ENCODE results near the gene ANK3. TPM values are rescaled to one million over a fixed set of nuclear protein-coding genes. Genes with fewer than 3 reads are reported as not detected.

ANK3 gene
- total RNA-seq, 2 donors from 2014 or later = 58.5 to 71.2 TPM

GRCh38 chr10:60163786-60164185 lies 225.9 kb downstream of the ANK3 start:
- Mint-ChIP-seq H3K27me3 (no peaks in the 10 kb centered on the region), H3K27ac (no peak overlapping the region), H3K4me1 (no peaks in the 10 kb centered on the region), H3K36me3 (ENCODE audit: low read depth) (peaks cover 7% of the 10 kb centered on the region), H3K4me3 (no peak overlapping the region)
- no peaks in the 10 kb centered on the region for H3K9me3 ChIP-seq (ENCODE audit: control insufficient read depth, low read length, poor library complexity, severe bottlenecking)
- no peak for ATAC-seq
- DNase-seq = no peak

- Mint-ChIP-seq H3K27ac (no peak overlapping the region), H3K4me3 (no peak overlapping the region), H3K36me3 (ENCODE audit: low read depth) (peaks cover 9% of the 10 kb centered on the region), H3K4me1 (no peaks in the 10 kb centered on the region), H3K27me3 (no peaks in the 10 kb centered on the region)
- ATAC-seq (no peak), DNase-seq (no peak)
- no peaks in the 10 kb centered on the region for H3K9me3 ChIP-seq (ENCODE audit: control insufficient read depth, low read length, poor library complexity, severe bottlenecking)
Measured at GRCh38 chr10:60162631-60163030, 227.0 kb downstream of the ANK3 start.

GRCh38 chr10:60155943-60156683 lies 233.6 kb downstream of the ANK3 start:
- H3K36me3 Mint-ChIP-seq (ENCODE audit: low read depth) = peaks cover 9% of the 10 kb centered on the region
- no peak overlapping the region for H3K27ac Mint-ChIP-seq
- no peaks in the 10 kb centered on the region for H3K4me1 Mint-ChIP-seq
- no peak for ATAC-seq
- H3K9me3 ChIP-seq (ENCODE audit: control insufficient read depth, low read length, poor library complexity, severe bottlenecking) = no peaks in the 10 kb centered on the region
- DNase-seq = no peak
- H3K27me3 Mint-ChIP-seq = no peaks in the 10 kb centered on the region
- no peak overlapping the region for H3K4me3 Mint-ChIP-seq

GRCh38 chr10:60155099-60155877 lies 234.4 kb downstream of the ANK3 start:
- H3K4me1 Mint-ChIP-seq = no peaks in the 10 kb centered on the region
- no peak overlapping the region for H3K27ac Mint-ChIP-seq
- no peaks in the 10 kb centered on the region for H3K9me3 ChIP-seq (ENCODE audit: control insufficient read depth, low read length, poor library complexity, severe bottlenecking)
- H3K4me3 Mint-ChIP-seq = no peak overlapping the region
- DNase-seq (no peak), ATAC-seq (no peak)
- no peaks in the 10 kb centered on the region for H3K27me3 Mint-ChIP-seq
- peaks cover 10% of the 10 kb centered on the region for H3K36me3 Mint-ChIP-seq (ENCODE audit: low read depth)

GRCh38 chr10:60149003-60149402 lies 240.7 kb downstream of the ANK3 start:
- H3K36me3 Mint-ChIP-seq (ENCODE audit: low read depth) = peaks cover 12% of the 10 kb centered on the region
- no peak overlapping the region for H3K27ac Mint-ChIP-seq
- H3K4me1 Mint-ChIP-seq = no peaks in the 10 kb centered on the region
- ATAC-seq (no peak), DNase-seq (no peak)
- no peaks in the 10 kb centered on the region for H3K27me3 Mint-ChIP-seq
- H3K4me3 Mint-ChIP-seq = no peak overlapping the region
- no peaks in the 10 kb centered on the region for H3K9me3 ChIP-seq (ENCODE audit: control insufficient read depth, low read length, poor library complexity, severe bottlenecking)

GRCh38 chr10:60148266-60148840 lies 241.3 kb downstream of the ANK3 start:
- no peak for ATAC-seq
- H3K9me3 ChIP-seq (ENCODE audit: control insufficient read depth, low read length, poor library complexity, severe bottlenecking) = no peaks in the 10 kb centered on the region
- DNase-seq = no peak
- H3K27ac Mint-ChIP-seq = no peak overlapping the region
- H3K27me3 Mint-ChIP-seq = no peaks in the 10 kb centered on the region
- peaks cover 2% of the 10 kb centered on the region for H3K4me1 Mint-ChIP-seq
- H3K36me3 Mint-ChIP-seq (ENCODE audit: low read depth) = peaks cover 15% of the 10 kb centered on the region
- no peak overlapping the region for H3K4me3 Mint-ChIP-seq

- peaks cover 2% of the 10 kb centered on the region for H3K4me1 Mint-ChIP-seq
- no peak overlapping the region for H3K4me3 Mint-ChIP-seq
- DNase-seq (no peak), ATAC-seq (no peak)
- H3K27ac Mint-ChIP-seq = no peak overlapping the region
- peaks cover 11% of the 10 kb centered on the region for H3K36me3 Mint-ChIP-seq (ENCODE audit: low read depth)
- no peaks in the 10 kb centered on the region for H3K27me3 Mint-ChIP-seq
- no peaks in the 10 kb centered on the region for H3K9me3 ChIP-seq (ENCODE audit: control insufficient read depth, low read length, poor library complexity, severe bottlenecking)
Measured at GRCh38 chr10:60147576-60148265, 242.0 kb downstream of the ANK3 start.

- ATAC-seq (no peak), DNase-seq (no peak)
- Mint-ChIP-seq H3K36me3 (ENCODE audit: low read depth) (peaks cover 14% of the 10 kb centered on the region), H3K4me3 (no peak overlapping the region), H3K4me1 (peaks cover 2% of the 10 kb centered on the region), H3K27me3 (no peaks in the 10 kb centered on the region), H3K27ac (no peak overlapping the region)
- no peaks in the 10 kb centered on the region for H3K9me3 ChIP-seq (ENCODE audit: control insufficient read depth, low read length, poor library complexity, severe bottlenecking)
Measured at GRCh38 chr10:60147025-60147424, 242.7 kb downstream of the ANK3 start.

GRCh38 chr10:60144099-60144498 lies 245.6 kb downstream of the ANK3 start:
- ATAC-seq (no peak), DNase-seq (no peak)
- H3K9me3 ChIP-seq (ENCODE audit: control insufficient read depth, low read length, poor library complexity, severe bottlenecking) = no peaks in the 10 kb centered on the region
- peaks cover 8% of the 10 kb centered on the region for H3K36me3 Mint-ChIP-seq (ENCODE audit: low read depth)
- H3K4me1 Mint-ChIP-seq = peaks cover 2% of the 10 kb centered on the region
- H3K27ac Mint-ChIP-seq = no peak overlapping the region
- no peak overlapping the region for H3K4me3 Mint-ChIP-seq
- H3K27me3 Mint-ChIP-seq = no peaks in the 10 kb centered on the region

GRCh38 chr10:60142736-60143135 lies 246.9 kb downstream of the ANK3 start:
- peaks cover 2% of the 10 kb centered on the region for H3K4me1 Mint-ChIP-seq
- H3K36me3 Mint-ChIP-seq (ENCODE audit: low read depth) = peaks cover 8% of the 10 kb centered on the region

GRCh38 chr10:60141896-60142559 lies 247.6 kb downstream of the ANK3 start:
- ATAC-seq = no peak
- no peak for DNase-seq
- Mint-ChIP-seq H3K36me3 (ENCODE audit: low read depth) (peaks cover 8% of the 10 kb centered on the region), H3K4me3 (no peak overlapping the region), H3K27ac (no peak overlapping the region), H3K27me3 (no peaks in the 10 kb centered on the region), H3K4me1 (peaks cover 2% of the 10 kb centered on the region)
- no peaks in the 10 kb centered on the region for H3K9me3 ChIP-seq (ENCODE audit: control insufficient read depth, low read length, poor library complexity, severe bottlenecking)

More at GRCh38 chr10:60142736-60143135, 246.9 kb downstream of the ANK3 start:
- ATAC-seq (no peak), DNase-seq (no peak)
- H3K27ac Mint-ChIP-seq = no peak overlapping the region
- no peak overlapping the region for H3K4me3 Mint-ChIP-seq
- H3K27me3 Mint-ChIP-seq = no peaks in the 10 kb centered on the region
- H3K9me3 ChIP-seq (ENCODE audit: control insufficient read depth, low read length, poor library complexity, severe bottlenecking) = no peaks in the 10 kb centered on the region

- no peaks in the 10 kb centered on the region for H3K27me3 Mint-ChIP-seq
- peaks cover 7% of the 10 kb centered on the region for H3K36me3 Mint-ChIP-seq (ENCODE audit: low read depth)
- peaks cover 2% of the 10 kb centered on the region for H3K4me1 Mint-ChIP-seq
- H3K9me3 ChIP-seq (ENCODE audit: control insufficient read depth, low read length, poor library complexity, severe bottlenecking) = no peaks in the 10 kb centered on the region
- H3K27ac Mint-ChIP-seq = no peak overlapping the region
- DNase-seq (no peak), ATAC-seq (no peak)
- no peak overlapping the region for H3K4me3 Mint-ChIP-seq
Measured at GRCh38 chr10:60140651-60141632, 248.7 kb downstream of the ANK3 start.

All from T-helper 17 cell (primary cell).